ENCODE results near the gene RAB9A. TPM values are rescaled to one million over a fixed set of nuclear protein-coding genes. Genes with fewer than 3 reads are reported as not detected.

RAB9A gene
- total RNA-seq, 2 experiments from 2014 or later = 16.8 to 17.5 TPM

DNA sequence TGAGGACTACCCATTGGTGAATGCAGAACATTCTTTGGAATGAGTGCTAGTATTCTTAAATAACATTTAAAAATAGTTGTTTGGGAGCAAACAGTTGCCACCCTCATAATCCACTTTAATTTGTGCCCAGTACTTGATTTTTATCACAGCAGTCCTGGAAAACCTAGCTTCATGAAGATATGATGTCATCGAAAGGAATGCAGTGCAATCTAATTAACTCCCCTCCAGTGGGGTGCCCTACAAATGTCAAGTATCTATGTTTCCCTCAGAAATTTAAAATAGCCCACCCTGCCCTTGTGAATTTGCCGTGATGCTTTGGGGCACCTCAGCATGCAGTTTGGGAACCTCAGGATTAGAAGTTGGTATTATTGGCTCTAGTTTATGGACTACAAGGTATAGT, 5.4 kb downstream of the RAB9A start:
- ChIA-PET POLR2A (interaction anchor here (1.0 to 1.4 kb wide), 2 partner anchors 39 to 40 kb away, joined by 4 read pairs; partner anchors contain the start of genes OFD1 and TRAPPC2), CTCF (no interaction called here)
- H3K27ac Mint-ChIP-seq = no peak overlapping the region
- no peaks in the 10 kb centered on the region for H3K9me3 Mint-ChIP-seq
- H3K4me3 Mint-ChIP-seq = no peak overlapping the region
- H3K4me1 Mint-ChIP-seq = peaks cover 55% of the 10 kb centered on the region
- peaks cover 18% of the 10 kb centered on the region for H3K36me3 Mint-ChIP-seq (ENCODE audit: low read depth)
- DNase-seq = no peak
- H3K27me3 Mint-ChIP-seq = no peaks in the 10 kb centered on the region

DNA sequence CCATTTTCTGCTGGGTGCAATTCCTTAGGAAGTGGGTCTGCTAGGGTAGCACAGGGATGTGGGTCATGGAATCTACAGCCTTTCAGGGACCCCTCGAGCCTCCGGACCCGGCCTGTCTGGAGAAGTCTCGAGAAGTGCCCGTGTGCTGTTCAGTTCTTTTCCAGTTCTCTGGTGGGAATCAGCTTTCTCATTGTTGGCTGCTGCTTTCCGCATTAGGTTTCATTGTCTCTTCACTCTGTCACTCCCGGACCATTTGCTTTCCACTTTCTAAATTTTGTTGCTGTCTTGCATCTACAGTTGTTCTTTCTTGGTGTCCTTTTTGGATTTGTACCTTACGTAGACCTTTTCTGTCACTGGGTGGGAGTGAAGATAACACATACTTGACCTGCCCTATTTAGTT, 6.1 kb downstream of the RAB9A start:
- Mint-ChIP-seq H3K27me3 (no peaks in the 10 kb centered on the region), H3K9me3 (no peaks in the 10 kb centered on the region), H3K27ac (no peak overlapping the region), H3K36me3 (ENCODE audit: low read depth) (peaks cover 20% of the 10 kb centered on the region), H3K4me1 (peaks cover 57% of the 10 kb centered on the region), H3K4me3 (no peak overlapping the region)
- no peak for DNase-seq
- ChIA-PET POLR2A (interaction anchor here (1.0 to 1.4 kb wide), 2 partner anchors 39 to 40 kb away, joined by 4 read pairs; partner anchors contain the start of genes OFD1 and TRAPPC2), CTCF (no interaction called here)

DNA sequence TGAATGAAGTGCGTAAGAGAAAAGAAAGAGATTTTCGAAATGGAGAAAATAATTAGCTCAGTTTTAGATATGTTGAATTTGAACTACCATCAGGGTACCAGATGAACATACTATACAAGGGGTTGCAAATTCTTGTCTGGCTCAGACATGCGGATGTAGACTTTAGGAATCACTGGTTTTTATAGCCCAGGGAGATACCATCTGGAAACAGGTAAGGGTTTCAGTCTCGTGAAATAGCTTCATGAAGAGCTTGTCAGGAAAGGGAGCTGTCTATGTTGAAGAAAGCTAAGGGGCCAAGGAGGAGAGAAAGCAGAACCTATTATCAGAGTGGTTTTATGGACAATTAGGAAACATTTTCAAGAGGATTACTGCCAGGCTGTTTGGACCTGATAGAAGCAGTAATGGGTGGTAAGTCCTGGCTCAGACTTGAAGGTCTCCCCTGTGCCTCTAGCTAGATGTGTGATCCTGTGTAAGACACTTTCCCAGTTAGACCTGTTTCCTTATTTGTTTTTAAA, 6.7 kb downstream of the RAB9A start:
- no peaks in the 10 kb centered on the region for H3K9me3 Mint-ChIP-seq
- no peak overlapping the region for H3K4me3 Mint-ChIP-seq
- POLR2A ChIA-PET = interaction anchor here (1.4 kb wide), 1 partner anchor 38 kb away, joined by 4 read pairs; no protein-coding TSS in a partner anchor
- CTCF ChIA-PET = no interaction called here
- H3K4me1 Mint-ChIP-seq = peaks cover 51% of the 10 kb centered on the region
- no peaks in the 10 kb centered on the region for H3K27me3 Mint-ChIP-seq
- DNase-seq = no peak
- H3K27ac Mint-ChIP-seq = no peak overlapping the region
- peaks cover 15% of the 10 kb centered on the region for H3K36me3 Mint-ChIP-seq (ENCODE audit: low read depth)

DNA sequence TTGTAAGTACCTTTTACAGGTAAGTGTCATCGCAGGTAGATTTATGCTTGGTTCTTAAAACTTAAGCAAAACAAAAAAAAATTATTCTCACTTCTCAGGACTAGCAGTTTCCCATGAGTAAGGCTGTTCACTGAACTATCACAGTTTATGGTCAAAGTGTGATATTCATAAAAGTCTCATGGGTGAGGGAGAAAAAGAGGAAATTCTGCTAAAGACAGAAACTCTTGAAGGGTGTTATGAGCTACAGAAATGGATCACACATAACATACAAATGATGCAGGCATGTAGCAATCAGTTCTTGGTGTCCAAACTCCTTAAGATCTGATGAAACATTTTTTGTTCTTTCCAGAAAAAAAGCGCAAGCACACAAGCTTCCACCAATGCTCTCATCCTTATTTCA, 8.5 kb downstream of the RAB9A start:
- no peak for DNase-seq
- peaks cover 21% of the 10 kb centered on the region for H3K36me3 Mint-ChIP-seq (ENCODE audit: low read depth)
- no peaks in the 10 kb centered on the region for H3K9me3 Mint-ChIP-seq
- H3K27me3 Mint-ChIP-seq = no peaks in the 10 kb centered on the region
- CTCF ChIA-PET = interaction anchor here (1.2 kb wide), 1 partner anchor 334 kb away, joined by 3 read pairs; no protein-coding TSS in a partner anchor
- POLR2A ChIA-PET = interaction anchor here (1.4 to 2.2 kb wide), 2 partner anchors 9 to 11 kb away, joined by 6 read pairs; partner anchors contain the start of gene RAB9A
- peaks cover 54% of the 10 kb centered on the region for H3K4me1 Mint-ChIP-seq
- H3K27ac Mint-ChIP-seq = no peak overlapping the region
- H3K4me3 Mint-ChIP-seq = no peak overlapping the region

GRCh38 chrX:13697976-13698375, 9.0 kb downstream of the RAB9A start:
- peaks cover 51% of the 10 kb centered on the region for H3K4me1 Mint-ChIP-seq
- ChIA-PET POLR2A (interaction anchor here (1.4 to 2.2 kb wide), 2 partner anchors 9 to 11 kb away, joined by 6 read pairs; partner anchors contain the start of gene RAB9A), CTCF (interaction anchor here (1.2 to 1.9 kb wide), 2 partner anchors 11 to 334 kb away, joined by 3 read pairs; no protein-coding TSS in a partner anchor)
- H3K27ac Mint-ChIP-seq = no peak overlapping the region
- H3K27me3 Mint-ChIP-seq = no peaks in the 10 kb centered on the region
- H3K9me3 Mint-ChIP-seq = no peaks in the 10 kb centered on the region
- H3K36me3 Mint-ChIP-seq (ENCODE audit: low read depth) = peaks cover 21% of the 10 kb centered on the region
- no peak for DNase-seq
- H3K4me3 Mint-ChIP-seq = no peak overlapping the region

- no peak for DNase-seq
- H3K9me3 Mint-ChIP-seq = no peaks in the 10 kb centered on the region
- no peak overlapping the region for H3K27ac Mint-ChIP-seq
- ChIA-PET POLR2A (interaction anchor here (1.1 to 2.2 kb wide), 2 partner anchors 10 to 38 kb away, joined by 3 to 6 read pairs; partner anchors contain the start of gene RAB9A), CTCF (interaction anchor here (1.2 to 1.9 kb wide), 2 partner anchors 10 to 333 kb away, joined by 3 read pairs; no protein-coding TSS in a partner anchor)
- peaks cover 21% of the 10 kb centered on the region for H3K36me3 Mint-ChIP-seq (ENCODE audit: low read depth)
- no peaks in the 10 kb centered on the region for H3K27me3 Mint-ChIP-seq
- peaks cover 48% of the 10 kb centered on the region for H3K4me1 Mint-ChIP-seq
- no peak overlapping the region for H3K4me3 Mint-ChIP-seq
Observed at GRCh38 chrX:13698432-13698831, 9.5 kb downstream of the RAB9A start.

DNA sequence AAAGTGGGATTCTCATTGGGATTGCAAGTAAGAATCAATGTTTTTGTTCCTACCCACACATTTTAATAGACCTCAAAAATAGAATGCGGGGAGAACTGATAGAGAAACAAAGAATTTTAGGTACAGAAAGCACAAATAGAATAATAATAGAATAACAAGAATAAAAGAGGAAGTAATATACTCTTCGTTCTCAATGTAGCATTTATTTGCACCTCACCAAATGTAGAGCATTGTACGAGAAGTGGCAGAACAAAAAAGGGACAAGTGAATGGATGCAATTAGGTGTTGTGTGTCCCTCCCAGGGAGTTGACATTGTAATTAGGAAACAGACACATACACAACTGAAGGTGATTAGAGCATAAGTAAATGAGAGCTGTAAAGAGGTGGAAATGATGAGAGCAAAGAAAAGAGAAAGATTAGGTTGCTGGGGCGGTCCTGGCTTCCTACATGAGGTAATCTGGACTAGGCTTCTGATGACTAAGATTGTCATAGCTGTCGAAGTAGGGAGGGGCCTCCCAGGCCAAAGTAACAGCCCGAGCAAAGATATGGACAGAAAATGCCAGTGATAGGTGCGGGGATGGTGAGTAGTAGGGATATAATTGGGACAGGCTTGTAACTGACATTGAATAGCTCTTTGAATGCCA, 10.4 kb downstream of the RAB9A start:
- H3K36me3 Mint-ChIP-seq (ENCODE audit: low read depth) = peaks cover 23% of the 10 kb centered on the region
- no peak for DNase-seq
- ChIA-PET CTCF (interaction anchor here (1.9 kb wide), 1 partner anchor 10 kb away, joined by 3 read pairs; no protein-coding TSS in a partner anchor), POLR2A (interaction anchor here (1.0 to 2.1 kb wide), 3 partner anchors 11 to 38 kb away, joined by 3 to 11 read pairs (median 3); partner anchors contain the start of gene RAB9A)
- no peaks in the 10 kb centered on the region for H3K27me3 Mint-ChIP-seq
- no peak overlapping the region for H3K4me3 Mint-ChIP-seq
- H3K9me3 Mint-ChIP-seq = no peaks in the 10 kb centered on the region
- no peak overlapping the region for H3K27ac Mint-ChIP-seq
- peaks cover 49% of the 10 kb centered on the region for H3K4me1 Mint-ChIP-seq

DNA sequence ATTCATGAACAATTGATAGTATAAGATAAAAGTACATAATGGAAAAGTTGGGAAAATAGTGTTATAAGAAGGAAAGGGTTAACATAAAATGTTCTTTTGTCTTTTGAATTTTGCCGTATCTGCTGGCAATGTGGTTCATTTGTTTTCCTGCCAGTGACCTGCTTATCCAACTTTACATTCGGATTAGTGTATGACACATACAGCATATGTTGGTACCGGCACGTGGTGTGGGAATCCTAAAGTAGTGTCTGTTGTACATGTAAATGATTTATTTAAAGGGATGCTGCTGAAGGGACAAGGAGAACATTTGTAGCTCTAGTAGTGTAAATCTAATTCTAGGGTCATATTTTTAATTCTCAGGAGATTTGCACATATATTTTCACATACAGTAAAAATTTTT, 11.5 kb downstream of the RAB9A start:
- POLR2A ChIA-PET = interaction anchor here (0.6 to 2.1 kb wide), 2 partner anchors 12 to 677 kb away, joined by 3 to 11 read pairs; partner anchors contain the start of gene RAB9A
- DNase-seq = no peak
- Mint-ChIP-seq H3K4me1 (peaks cover 39% of the 10 kb centered on the region), H3K27ac (no peak overlapping the region), H3K27me3 (no peaks in the 10 kb centered on the region), H3K36me3 (ENCODE audit: low read depth) (peaks cover 19% of the 10 kb centered on the region), H3K9me3 (no peaks in the 10 kb centered on the region), H3K4me3 (no peak overlapping the region)
- CTCF ChIA-PET = no interaction called here

DNA sequence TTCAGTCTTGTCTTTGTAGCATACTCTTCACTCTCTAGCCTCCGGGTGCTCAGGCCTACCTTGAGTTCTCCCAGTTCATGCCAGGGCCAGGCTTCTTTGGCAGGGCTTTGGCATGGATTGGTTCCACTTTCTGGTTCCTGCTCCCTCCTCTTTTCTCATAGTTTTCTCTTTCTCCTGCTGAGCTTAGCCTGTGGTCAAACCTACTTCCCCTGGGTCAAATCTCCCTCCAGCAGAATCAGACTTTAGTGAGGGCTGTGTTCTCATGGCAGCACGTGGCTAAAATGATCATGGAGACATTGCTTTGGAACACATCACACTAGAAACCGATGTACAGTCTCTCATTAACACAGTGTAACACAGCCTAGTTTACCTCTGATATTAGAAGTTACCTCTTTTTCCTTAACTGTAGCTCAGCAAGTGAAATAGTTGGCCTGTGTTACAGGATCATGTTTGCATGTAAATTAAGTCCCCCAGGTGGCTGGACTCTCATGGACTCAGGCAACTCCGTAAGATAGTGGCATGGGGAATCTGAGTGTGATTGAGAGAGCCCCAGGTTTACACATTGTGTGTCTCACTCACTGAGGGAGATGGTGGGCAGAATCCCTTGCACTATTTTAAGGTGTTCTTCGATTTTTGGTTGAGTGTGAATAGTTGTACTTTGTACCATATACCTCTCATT, 13.3 kb downstream of the RAB9A start:
- CTCF ChIA-PET = no interaction called here
- Mint-ChIP-seq H3K9me3 (no peaks in the 10 kb centered on the region), H3K27ac (no peak overlapping the region), H3K4me1 (peaks cover 32% of the 10 kb centered on the region), H3K4me3 (no peak overlapping the region), H3K27me3 (no peaks in the 10 kb centered on the region), H3K36me3 (ENCODE audit: low read depth) (peaks cover 15% of the 10 kb centered on the region)
- DNase-seq = no peak
- POLR2A ChIA-PET = interaction anchor here (1.3 kb wide), 1 partner anchor 32 kb away, joined by 5 read pairs; the partner anchor contains the start of genes OFD1 and TRAPPC2

- Mint-ChIP-seq H3K27me3 (no peaks in the 10 kb centered on the region), H3K27ac (no peak overlapping the region), H3K36me3 (ENCODE audit: low read depth) (peaks cover 17% of the 10 kb centered on the region), H3K4me1 (peaks cover 29% of the 10 kb centered on the region), H3K9me3 (no peaks in the 10 kb centered on the region), H3K4me3 (no peak overlapping the region)
- ChIA-PET POLR2A (no interaction called here), CTCF (no interaction called here)
- no peak for DNase-seq
Observed at GRCh38 chrX:13703135-13703534, 14.2 kb downstream of the RAB9A start.

- ChIA-PET CTCF (no interaction called here), POLR2A (no interaction called here)
Observed at GRCh38 chrX:13703589-13703988, 14.7 kb downstream of the RAB9A start.

GRCh38 chrX:13711141-13711540, 22.2 kb downstream of the RAB9A start:
- no peak overlapping the region for H3K4me3 Mint-ChIP-seq
- peaks cover 2% of the 10 kb centered on the region for H3K4me1 Mint-ChIP-seq
- H3K36me3 Mint-ChIP-seq (ENCODE audit: low read depth) = peaks cover 46% of the 10 kb centered on the region
- POLR2A ChIA-PET = interaction anchor here (0.6 to 1.0 kb wide), 2 partner anchors 23 to 25 kb away, joined by 3 to 5 read pairs; partner anchors contain the start of genes OFD1 and TRAPPC2
- DNase-seq = no peak
- H3K9me3 Mint-ChIP-seq = no peaks in the 10 kb centered on the region
- CTCF ChIA-PET = no interaction called here
- H3K27ac Mint-ChIP-seq = no peak overlapping the region
- H3K27me3 Mint-ChIP-seq = no peaks in the 10 kb centered on the region

More at GRCh38 chrX:13703589-13703988, 14.7 kb downstream of the RAB9A start:
- Mint-ChIP-seq H3K4me1 (peaks cover 29% of the 10 kb centered on the region), H3K36me3 (ENCODE audit: low read depth) (peaks cover 19% of the 10 kb centered on the region), H3K27ac (no peak overlapping the region), H3K4me3 (no peak overlapping the region), H3K27me3 (no peaks in the 10 kb centered on the region), H3K9me3 (no peaks in the 10 kb centered on the region)
- no peak for DNase-seq

DNA sequence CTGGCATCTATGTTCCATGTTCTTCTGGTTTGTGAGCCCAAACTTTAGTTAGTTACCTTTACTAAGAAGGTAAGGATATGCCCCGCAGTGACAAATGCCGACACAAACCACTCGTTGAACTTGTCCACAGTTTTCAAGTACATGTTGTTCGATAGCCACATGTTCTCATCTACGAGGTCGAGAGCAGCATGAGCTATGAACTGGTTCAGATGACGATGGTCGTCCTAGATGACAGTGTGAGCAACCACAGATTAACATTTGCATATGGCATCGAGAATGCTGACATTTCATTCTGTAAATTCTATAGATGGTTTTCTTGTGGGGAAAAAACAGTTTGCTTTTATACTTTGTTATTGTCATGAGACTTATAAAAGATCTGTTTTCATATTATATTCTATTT, 27.5 kb downstream of the RAB9A start:
- no peak overlapping the region for H3K4me3 Mint-ChIP-seq
- peaks cover 59% of the 10 kb centered on the region for H3K36me3 Mint-ChIP-seq (ENCODE audit: low read depth)
- ChIA-PET CTCF (interaction anchor here (1.0 to 2.1 kb wide), 2 partner anchors 18 to 20 kb away, joined by 3 to 7 read pairs; partner anchors contain the start of genes OFD1 and TRAPPC2), POLR2A (interaction anchor here (0.9 to 6.5 kb wide), 2 partner anchors 17 to 925 kb away, joined by 3 to 42 read pairs; partner anchors contain the start of genes OFD1, PRPS2 and TRAPPC2)
- H3K9me3 Mint-ChIP-seq = no peaks in the 10 kb centered on the region
- peak overlapping the region; percentile 64 for H3K27ac Mint-ChIP-seq
- peaks cover 27% of the 10 kb centered on the region for H3K4me1 Mint-ChIP-seq
- no peak for DNase-seq
- H3K27me3 Mint-ChIP-seq = no peaks in the 10 kb centered on the region
